Right renal pelvis (tissue), 4 donors: ENCODE measurements around the gene BSG. TPM values are rescaled to one million over a fixed set of nuclear protein-coding genes. Genes with fewer than 3 reads are reported as not detected.
"Not testable (repeated sequence)": the region's sequence is repeated elsewhere in the genome, so short reads cannot be mapped to it uniquely, and the experiment has no call there.

Experiments
- DNase-seq, 4 donors: peaks; one replicate each; pipeline ENCODE4 v3.0.0-alpha.2; 2013; ENCODE audit warnings: low read depth in 4 of 4, low spot score in 3 of 4, missing footprints in 1 of 4
- polyA plus RNA-seq, 4 donors: library from polyadenylated mRNA; unstranded; fragments of 120-200 nt; gene quantifications; one replicate each; pipeline ENCODE4 v1.2.1, GENCODE V29; 2013; ENCODE audit not compliant: insufficient read length in 4 of 4

BSG gene
- polyA plus RNA-seq, 4 donors, result 419 to 639 (median 444) TPM

- DNase-seq, result not testable (repeated sequence)
Measured at GRCh38 chr19:585146-585545, 12.8 kb downstream of the BSG start.

- DNase-seq, result no peak
Measured at GRCh38 chr19:585551-586110, 13.2 kb downstream of the BSG start.

GRCh38 chr19:588093-588740, 15.8 kb downstream of the BSG start:
- no peak for DNase-seq

GRCh38 chr19:588741-589692, 16.6 kb downstream of the BSG start:
- no peak for DNase-seq

- no peak for DNase-seq
Measured at GRCh38 chr19:589693-590395, 17.4 kb downstream of the BSG start, which contains the start of gene HCN2. HCN2 (plus strand) TSS chr19:589881; CDS start chr19:589946, 65 bp downstream.

- no peak for DNase-seq
Measured at GRCh38 chr19:590396-590745, 18.0 kb downstream of the BSG start.

- DNase-seq, result no peak
Measured at GRCh38 chr19:590750-591098, 18.3 kb downstream of the BSG start.

- DNase-seq, result peak in 1 of 4 donors; percentile 51
Measured at GRCh38 chr19:591099-591958, 18.9 kb downstream of the BSG start.

GRCh38 chr19:592101-592500, 19.7 kb downstream of the BSG start:
- DNase-seq, result no peak

GRCh38 chr19:593055-593454, 20.7 kb downstream of the BSG start:
- no peak for DNase-seq

GRCh38 chr19:593505-593904, 21.1 kb downstream of the BSG start:
- DNase-seq, result no peak

- DNase-seq, result no peak
Measured at GRCh38 chr19:594265-594870, 22.0 kb downstream of the BSG start.

- no peak for DNase-seq
Measured at GRCh38 chr19:595326-596262, 23.2 kb downstream of the BSG start.

GRCh38 chr19:596263-596655, 23.9 kb downstream of the BSG start:
- DNase-seq, result no peak

GRCh38 chr19:597406-598315, 25.3 kb downstream of the BSG start:
- no peak for DNase-seq

GRCh38 chr19:601310-601709, 28.9 kb downstream of the BSG start:
- no peak for DNase-seq

- DNase-seq, result no peak
Measured at GRCh38 chr19:601790-602189, 29.4 kb downstream of the BSG start.
